Suppressor macrophage treated with lipopolysaccharide for 1 hour (primary cell): ENCODE measurements around the gene SLC49A4.

Source experiments
- DNase-seq, 3 donors: peaks; one replicate each; pipeline ENCODE4 v3.0.0-alpha.2; 2020 to 2022

The SLC49A4 gene

GRCh38 chr3:122911901-122912300 lies 117.0 kb downstream of the SLC49A4 start:
- DNase-seq: no peak

- no peak for DNase-seq
These were observed 118.1 kb downstream of the SLC49A4 start for GRCh38 chr3:122912772-122913538.

- no peak for DNase-seq
These were observed 118.8 kb downstream of the SLC49A4 start for GRCh38 chr3:122913539-122914100.

GRCh38 chr3:122915300-122916055 lies 120.6 kb downstream of the SLC49A4 start:
- no peak for DNase-seq

- no peak for DNase-seq
These were observed 121.2 kb downstream of the SLC49A4 start for GRCh38 chr3:122916084-122916483.

- DNase-seq: no peak
These were observed 121.7 kb downstream of the SLC49A4 start for GRCh38 chr3:122916580-122916979.

GRCh38 chr3:122917412-122917811 lies 122.5 kb downstream of the SLC49A4 start:
- DNase-seq: no peak

GRCh38 chr3:122918576-122919290 lies 123.9 kb downstream of the SLC49A4 start:
- DNase-seq: no peak

GRCh38 chr3:122919291-122919610 lies 124.4 kb downstream of the SLC49A4 start:
- DNase-seq: no peak

- DNase-seq: no peak
These were observed 126.1 kb downstream of the SLC49A4 start for GRCh38 chr3:122920986-122921385.

- peak; percentile 29 to 57 (median 36) for DNase-seq
These were observed 127.2 kb downstream of the SLC49A4 start for GRCh38 chr3:122921791-122922651.

GRCh38 chr3:122923611-122924010 lies 128.7 kb downstream of the SLC49A4 start:
- DNase-seq: no peak

- DNase-seq: no peak
These were observed 129.2 kb downstream of the SLC49A4 start for GRCh38 chr3:122924056-122924455.

GRCh38 chr3:122925756-122926155 lies 130.9 kb downstream of the SLC49A4 start:
- no peak for DNase-seq

GRCh38 chr3:122926322-122926721 lies 131.5 kb downstream of the SLC49A4 start:
- DNase-seq: no peak

- DNase-seq: no peak
These were observed 131.9 kb downstream of the SLC49A4 start for GRCh38 chr3:122926811-122927210.

GRCh38 chr3:122927726-122928125 lies 132.9 kb downstream of the SLC49A4 start:
- DNase-seq: no peak

GRCh38 chr3:122928396-122929187 lies 133.7 kb downstream of the SLC49A4 start:
- no peak for DNase-seq

- peak; percentile 51 to 75 (median 69) for DNase-seq
These were observed 134.6 kb downstream of the SLC49A4 start for GRCh38 chr3:122929188-122930062.
